ENCODE results near the gene NMRK2.
A peak's percentile ranks its signal among the peaks of the same experiment; 100 is the strongest.

NMRK2 gene

DNA sequence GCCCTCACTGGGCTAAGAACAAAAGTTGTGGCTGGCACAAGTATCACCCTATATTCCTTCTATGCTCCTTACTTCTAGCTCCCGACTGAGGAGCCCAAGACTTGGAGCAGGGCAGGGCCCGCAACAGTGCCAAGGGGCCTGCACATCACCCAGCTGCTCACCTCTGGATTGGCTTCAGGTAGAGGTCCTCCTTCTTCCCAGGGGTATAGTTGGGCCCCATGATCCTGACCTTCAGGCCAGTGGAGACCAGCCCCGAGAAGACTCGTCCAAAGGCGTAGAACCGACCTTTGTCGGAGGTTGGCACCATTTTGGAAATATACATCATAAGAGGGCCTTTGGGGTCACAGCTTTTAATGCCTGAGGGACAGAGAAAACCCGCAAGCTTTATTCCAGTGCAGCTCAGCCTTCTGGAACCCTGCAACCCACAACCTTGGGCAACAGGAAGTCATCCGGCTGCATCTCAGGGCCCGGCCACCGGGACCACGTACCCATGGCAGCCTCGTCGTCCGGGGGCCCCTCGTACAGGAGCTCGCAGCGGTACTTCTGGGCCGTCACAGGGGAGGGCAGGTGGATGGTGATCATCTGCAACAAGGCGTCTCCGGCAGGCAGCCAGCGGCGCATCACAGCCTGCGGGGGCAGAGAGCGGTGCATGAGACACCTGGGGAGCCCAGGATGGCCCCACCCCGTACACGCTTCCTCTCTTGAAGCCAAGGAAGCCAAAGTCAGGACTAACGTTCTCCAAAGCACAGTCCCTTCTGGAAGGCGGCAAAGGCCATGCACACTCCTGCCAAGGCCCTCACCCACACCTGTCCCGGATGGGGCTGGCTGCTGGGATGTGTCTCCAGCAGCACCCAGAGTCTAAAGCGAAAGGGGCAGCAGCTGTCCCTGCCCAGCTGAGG is 47.7 kb downstream of the NMRK2 start:
- no peak overlapping the region for H3K4me3 ChIP-seq (ENCODE audit: low read depth, low read length)

DNA sequence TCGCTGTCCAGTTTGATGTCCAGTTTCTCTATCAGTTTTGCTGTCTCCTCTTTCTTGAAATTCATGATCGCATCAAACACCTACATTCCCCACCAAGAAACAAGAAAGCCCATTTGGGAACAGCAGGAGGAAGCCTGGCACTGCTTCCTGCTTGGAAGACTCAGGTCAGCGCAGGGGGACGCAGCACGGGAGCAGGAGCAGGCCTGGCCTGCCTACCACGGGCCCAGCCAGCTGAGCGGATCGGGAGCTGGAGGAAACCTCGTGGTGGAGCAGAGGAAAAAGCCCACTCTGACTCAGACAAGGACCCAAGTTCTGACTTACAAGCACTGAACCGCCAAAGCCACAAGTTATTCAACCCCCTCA is 48.5 kb downstream of the NMRK2 start:
- no peak overlapping the region for H3K4me3 ChIP-seq (ENCODE audit: low read depth, low read length)

DNA sequence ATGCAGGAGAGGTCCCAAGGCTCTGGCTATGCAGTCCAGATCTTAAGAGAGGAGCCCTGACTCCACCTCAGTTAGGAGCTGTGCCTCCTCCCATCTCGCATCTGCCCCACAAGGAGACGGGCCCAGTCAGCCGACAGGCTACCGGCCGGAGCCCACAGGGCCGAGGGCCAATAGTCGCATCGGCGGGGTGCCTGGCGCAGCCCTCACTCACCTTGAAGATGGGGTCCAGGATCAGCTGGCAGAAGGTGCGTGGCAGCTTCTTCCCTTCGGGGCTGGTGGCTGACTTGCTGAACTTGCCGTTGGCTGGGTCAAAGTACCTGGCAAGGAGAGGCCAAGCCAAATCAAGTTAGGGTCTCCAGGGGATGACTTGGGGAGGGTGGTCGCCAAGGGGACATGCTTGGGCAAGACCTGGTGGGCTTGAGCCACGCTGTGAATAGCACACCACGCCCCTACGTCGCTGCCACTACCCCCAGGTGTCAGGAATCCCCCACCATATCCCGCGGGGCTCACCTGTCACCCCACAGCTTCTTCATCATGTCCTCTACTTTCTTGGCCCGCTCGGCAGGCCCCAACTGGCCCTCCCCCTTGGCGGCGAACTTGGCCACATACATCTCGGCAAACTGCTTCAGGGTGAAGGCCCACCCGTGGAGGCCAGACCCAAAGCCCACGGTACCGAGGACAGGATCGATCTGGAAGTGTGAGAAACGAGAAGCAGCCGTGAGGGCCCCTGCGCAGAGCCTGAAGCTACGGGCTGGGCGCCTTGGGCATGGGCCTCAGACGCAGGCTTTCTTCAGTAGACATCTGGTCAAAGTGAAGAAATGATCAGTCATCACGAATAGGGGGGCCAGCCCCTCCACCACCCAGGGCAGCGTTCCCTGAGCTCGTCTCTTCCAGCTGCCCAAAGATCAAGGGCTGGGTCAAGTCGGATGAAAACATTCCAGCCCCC is 49.1 kb downstream of the NMRK2 start:
- H3K4me3 ChIP-seq (ENCODE audit: low read depth, low read length), result no peak overlapping the region

DNA sequence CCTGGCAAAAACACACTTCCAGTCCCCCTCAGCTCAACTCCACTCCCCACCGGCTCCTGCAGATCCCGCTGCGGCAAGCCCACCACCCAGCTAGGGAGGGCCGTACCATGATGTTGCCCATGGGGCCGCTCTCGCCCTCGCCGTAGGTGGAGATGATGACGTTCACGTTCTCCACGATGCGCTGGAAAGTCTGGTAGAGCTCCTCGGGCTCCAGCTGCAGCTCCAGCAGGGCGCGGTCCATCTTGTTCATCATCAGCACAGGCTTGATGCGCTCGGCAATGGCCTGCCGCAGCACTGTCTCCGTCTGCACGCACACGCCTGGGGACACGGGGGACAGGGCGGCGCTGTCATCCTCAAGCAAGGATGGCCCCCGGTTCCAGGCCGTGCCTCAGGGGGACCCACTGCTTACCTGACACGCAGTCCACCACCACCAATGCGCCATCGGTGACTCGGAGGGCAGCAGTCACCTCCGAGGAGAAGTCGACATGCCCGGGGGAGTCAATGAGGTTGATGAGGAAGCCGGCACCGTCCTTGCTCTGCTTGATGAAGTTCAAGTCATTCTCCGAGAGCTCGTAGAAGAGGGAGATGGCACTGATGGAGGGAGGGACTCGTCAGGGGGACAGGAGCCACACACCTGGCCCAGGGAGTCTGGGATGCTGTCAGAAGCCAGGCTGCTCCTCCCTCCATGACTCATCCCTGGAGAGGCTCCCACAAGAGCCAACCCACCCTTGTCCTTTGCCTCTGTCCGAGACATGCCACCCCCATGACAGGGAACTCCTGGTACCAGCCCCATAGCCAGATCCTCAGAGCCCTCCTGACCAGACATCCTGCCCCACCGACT is 50.1 kb downstream of the NMRK2 start:
- no peak overlapping the region for H3K4me3 ChIP-seq (ENCODE audit: low read depth, low read length)

DNA sequence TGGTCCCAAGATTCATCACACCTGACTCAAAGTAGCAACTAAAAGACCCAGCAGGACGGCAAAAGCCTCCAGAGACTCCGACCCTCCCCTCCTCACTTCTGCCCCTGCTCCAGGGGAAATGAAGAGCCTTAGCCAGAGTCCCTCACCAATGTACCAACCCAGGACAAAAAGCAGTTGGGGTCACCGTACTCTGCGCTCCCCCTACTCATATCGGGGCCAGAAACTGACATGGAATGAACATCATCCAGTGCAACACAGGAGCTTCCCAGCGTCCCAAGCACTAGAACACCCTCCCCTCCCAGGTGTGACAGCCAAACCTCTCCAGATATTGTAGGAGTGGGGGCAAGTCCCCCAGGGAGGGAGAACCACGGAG is 50.7 kb downstream of the NMRK2 start:
- peak overlapping the region; percentile 99 for H3K4me3 ChIP-seq (ENCODE audit: low read depth, low read length)

DNA sequence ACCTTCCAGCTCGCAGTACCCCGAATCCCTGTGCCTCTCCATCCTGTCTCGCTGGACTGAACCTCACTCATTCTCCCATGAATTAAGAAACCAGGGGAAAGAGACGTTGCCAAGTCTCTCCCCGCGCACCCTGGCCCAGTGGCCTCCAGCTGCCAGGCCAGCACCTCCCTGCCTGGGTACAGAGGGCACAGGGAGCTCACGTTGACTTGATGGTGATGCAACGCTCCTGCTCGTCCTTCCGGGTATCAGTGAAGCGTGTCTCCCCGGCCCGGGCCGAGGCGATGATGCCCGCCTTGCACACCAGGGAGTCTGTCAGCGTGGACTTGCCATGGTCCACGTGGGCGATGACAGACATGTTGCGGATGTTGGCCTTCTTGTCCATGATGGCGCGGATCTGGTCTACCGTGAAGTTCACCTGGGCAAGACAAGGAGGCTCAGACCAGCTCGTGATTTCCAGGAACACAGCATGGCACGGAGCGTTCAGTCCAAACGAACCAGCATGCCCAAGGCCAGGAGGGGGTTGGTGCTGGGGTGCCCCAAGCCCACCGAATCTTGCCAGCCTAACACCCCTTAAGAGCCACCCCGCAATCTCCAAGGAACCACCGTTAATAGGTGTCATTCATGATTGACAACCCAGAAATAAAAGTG is 51.2 kb downstream of the NMRK2 start:
- H3K4me3 ChIP-seq (ENCODE audit: low read depth, low read length), result peak overlapping the region; percentile 99

DNA sequence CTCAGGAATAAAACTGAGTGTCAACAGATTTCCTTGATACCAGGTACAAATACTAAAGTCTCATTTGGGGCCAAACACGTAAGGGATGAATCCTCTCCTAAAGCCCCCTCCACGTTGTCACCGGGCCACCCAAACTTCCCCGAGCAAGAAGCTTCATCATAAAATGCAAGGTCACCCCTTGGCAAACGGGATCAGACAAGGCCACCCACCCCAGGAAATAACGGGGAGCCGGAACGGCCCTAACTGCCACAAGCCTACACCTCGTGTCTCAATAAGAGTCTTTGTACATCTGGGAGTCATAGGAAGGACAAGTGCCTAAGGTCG is 51.7 kb downstream of the NMRK2 start:
- H3K4me3 ChIP-seq (ENCODE audit: low read depth, low read length), result peak overlapping the region; percentile 99

DNA sequence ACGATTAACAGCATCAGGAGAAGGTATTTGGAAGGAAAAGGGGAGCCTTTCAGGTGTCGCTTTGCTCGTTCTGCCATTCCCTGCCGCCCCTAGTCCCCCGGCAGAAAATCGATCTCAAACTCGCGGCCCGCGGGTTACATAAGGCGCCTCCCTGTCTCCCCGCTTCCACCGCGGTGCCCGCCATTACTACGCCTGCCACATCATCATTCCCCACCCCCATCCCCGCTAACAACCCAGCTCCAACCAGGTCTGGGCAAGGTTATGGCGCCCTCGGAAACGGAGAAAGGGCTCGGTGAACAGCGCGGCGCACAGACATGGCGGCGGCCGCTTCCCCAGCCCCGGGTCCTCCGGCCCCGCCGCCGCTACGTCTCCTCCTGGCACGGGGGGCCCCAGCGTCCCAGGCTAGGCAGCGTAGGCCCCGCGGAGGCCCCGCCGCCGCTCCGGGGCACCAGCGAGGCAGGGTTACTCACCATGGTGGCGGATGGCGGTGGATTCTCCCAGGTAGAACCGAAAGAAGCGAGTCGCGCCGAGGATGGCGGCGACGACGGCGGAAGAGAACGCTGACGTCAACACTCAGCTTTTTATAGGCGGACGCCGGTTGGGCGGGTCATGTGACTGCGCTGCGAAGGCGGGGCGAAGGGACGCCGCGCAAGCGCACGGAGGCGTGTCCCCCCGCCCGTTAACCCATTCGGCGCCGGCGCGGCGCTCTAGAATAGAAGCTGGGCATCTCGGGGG is 52.2 kb downstream of the NMRK2 start, which contains the start of gene EEF2:
TSS of gene EEF2 (minus strand) at position 556 of the 735 bp plus-strand sequence. CDS start at position 473, 83 bp downstream.
- H3K4me3 ChIP-seq (ENCODE audit: low read depth, low read length), result peak within 1 kb of the TSS; percentile 99

DNA sequence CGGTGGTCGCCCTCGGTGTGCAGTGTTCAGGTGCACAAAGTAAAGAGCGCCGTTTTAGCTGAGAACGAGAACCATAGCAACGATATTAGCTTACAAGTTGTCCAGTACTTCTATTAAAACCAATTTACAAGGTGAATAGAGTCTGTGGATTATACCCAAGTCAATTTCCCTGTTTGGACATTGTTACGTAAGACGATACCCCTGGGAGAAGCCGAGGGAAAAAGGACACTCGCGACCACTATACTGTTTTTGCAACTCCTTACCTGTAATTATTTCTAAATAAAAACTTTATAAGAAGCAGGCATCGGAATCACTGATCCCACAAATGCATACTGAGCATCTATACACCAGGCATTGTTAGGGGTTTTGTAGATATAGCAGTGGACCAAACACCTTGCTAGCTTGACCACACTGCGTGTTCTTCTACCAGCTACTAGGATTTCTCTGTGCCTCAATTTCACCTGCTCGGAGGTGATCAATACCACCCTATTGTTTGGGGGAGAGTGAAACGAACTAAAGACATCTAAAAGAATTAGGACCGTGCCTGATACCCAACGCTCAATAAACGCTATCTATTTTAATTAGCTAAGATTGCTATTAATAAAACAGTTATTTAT is 52.9 kb downstream of the NMRK2 start:
- H3K4me3 ChIP-seq (ENCODE audit: low read depth, low read length), result peak overlapping the region; percentile 99

DNA sequence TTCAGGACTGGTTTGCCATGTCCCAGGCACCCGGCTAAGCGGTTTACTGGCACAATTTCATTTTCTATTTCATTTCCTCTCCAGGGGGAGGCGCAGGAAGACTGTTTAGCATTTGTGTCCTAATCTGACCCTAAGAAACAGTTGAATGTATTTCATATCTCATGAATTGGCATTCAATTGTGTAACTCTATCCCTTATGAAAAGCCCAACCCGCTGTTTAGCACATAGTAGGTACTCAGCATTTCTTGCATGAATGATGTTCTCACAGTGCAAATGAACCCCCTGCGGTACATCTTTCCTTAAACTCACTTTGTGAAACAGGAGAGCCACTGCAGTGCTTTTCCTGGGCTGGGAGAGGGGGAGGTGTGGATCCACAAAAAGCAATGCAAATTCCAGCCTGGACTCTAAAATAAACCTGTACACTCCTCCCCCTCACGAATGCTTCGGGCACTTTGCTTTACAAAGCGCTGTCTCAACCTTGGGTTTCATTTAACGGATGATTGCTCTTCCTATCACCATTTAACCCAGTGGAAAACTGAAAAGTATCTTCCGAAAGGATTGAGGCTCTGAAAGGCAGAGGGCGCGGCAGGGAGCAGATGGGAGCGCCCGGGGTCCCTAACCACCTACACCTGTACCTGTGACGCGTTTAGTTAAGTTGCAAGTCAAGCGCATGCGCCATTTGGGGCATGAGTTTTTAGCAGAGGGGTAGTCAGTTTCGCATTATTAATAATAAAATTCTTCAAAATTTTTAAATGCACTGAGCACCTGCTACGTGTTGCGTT is 53.6 kb downstream of the NMRK2 start:
- peak overlapping the region; percentile 8 for H3K4me3 ChIP-seq (ENCODE audit: low read depth, low read length)

DNA sequence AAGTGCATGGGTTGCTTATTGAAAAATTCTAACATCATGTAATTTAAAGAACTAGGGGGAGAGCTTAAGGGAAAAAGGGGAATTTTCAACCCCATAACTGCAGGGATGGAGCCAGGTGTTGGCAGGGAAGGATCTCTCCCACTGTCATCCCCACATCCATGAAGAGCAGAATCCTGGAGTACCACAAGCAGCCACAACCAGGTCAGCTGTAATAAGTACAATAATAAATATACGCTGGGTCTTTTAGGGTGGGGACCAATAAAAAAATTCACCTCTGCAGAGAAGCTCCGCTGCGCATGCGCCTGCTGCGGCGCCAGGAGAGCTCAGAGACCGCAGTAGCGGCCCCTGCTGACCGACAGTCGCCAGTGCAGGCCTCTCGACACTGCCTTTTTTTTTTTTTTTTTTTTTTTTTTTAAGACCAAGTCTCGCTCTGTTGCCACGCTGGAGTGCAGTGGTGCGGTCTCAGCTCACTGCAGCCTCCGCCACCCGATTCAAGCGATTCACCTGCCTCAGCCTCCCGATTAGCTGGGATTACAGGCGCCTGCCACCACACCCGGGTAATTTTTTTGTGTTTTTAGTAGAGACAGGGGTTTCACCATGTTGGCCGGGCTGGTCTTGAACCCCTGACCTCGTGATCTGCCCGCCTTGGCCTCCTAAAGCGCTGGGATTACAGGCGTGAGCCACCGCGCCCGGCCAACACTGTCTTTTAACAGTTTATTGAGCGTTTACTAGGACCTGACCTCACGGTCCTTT is 54.9 kb downstream of the NMRK2 start:
- H3K4me3 ChIP-seq (ENCODE audit: low read depth, low read length), result no peak overlapping the region

DNA sequence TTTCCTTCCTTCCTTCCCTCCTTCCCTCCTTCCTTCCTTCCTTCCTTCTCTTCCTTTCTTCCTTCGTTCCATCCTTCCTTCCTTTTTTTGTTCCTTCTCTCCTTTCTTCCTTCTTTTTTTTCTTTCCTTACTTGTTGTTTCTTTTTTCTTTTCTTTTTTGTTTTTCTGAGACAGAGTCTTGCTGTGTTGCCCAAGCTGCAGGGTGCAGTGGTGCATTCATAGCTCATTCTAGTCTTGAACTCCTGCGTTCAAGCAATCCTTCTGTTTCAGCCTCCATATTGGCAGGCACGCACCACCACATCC is 57.9 kb downstream of the NMRK2 start:
- H3K4me3 ChIP-seq (ENCODE audit: low read depth, low read length), result no peak overlapping the region
